Measurements from ENCODE around the gene MUC13. TPM values are rescaled to one million over a fixed set of nuclear protein-coding genes. Genes with fewer than 3 reads are reported as not detected.

Gene MUC13
- total RNA-seq, 1 donor from 2014 or later: 0.18 TPM

GRCh38 chr3:124915254-124915653 is 19.3 kb downstream of the MUC13 start:
- H3K27me3 ChIP-seq (ENCODE audit: low read depth): no peaks in the 10 kb centered on the region
- no peak overlapping the region for H3K27ac ChIP-seq
- H3K36me3 ChIP-seq: no peaks in the 10 kb centered on the region
- DNase-seq: no peak
- H3K4me1 ChIP-seq: no peaks in the 10 kb centered on the region
- H3K9me3 ChIP-seq: no peaks in the 10 kb centered on the region
- ATAC-seq: no peak
- intact Hi-C loops (cut with DNase I): no loop called here
- no peak overlapping the region for H3K4me3 ChIP-seq
- no peak for TF ChIP-seq CTCF (IDR thresholded peaks at IDR 0.05)

GRCh38 chr3:124907957-124908356 is 26.6 kb downstream of the MUC13 start:
- H3K36me3 ChIP-seq: no peaks in the 10 kb centered on the region
- H3K4me1 ChIP-seq: no peaks in the 10 kb centered on the region
- no peaks in the 10 kb centered on the region for H3K9me3 ChIP-seq
- intact Hi-C loops (cut with DNase I): no loop called here
- DNase-seq (no peak), ATAC-seq (no peak)
- H3K27me3 ChIP-seq (ENCODE audit: low read depth): no peaks in the 10 kb centered on the region
- no peak overlapping the region for H3K4me3 ChIP-seq
- no peak overlapping the region for H3K27ac ChIP-seq
- no peak for TF ChIP-seq CTCF (IDR thresholded peaks at IDR 0.05)

DNA sequence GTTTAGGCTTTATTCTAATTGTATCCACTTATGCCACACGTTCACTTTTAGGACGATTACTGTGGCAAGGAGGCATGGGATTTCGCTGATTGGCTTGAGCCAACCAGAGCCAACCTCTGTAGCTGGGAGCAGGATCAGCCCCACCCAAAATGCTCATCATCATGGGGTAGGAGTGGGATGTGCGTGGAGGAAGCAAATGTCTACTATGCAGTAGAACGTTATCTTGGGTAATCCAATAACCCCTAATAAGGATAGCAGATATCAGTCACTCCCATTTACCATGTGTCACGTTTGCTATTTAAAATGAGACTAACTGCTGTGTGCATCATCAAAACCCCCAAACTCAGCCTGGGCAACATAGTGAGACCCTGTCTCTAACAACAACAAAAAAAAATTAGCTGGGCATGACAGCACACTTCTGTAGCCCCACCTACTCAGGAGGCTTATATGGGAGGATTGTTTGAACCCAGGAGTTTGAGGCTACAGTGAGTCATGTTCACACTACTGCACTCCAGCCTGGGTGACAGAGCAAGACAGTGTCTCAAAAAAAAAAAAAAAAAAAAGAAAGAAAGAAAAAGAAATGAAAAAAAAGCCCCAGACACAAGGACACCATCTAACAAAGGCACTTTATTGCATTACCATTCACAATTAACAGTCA is 29.6 kb downstream of the MUC13 start:
- intact Hi-C loops (cut with DNase I): loop anchor here (5.0 kb wide), 1 partner anchor 143 kb away; no protein-coding TSS in a partner anchor
- Histone ChIP-seq H3K27me3 (ENCODE audit: low read depth) (no peaks in the 10 kb centered on the region), H3K4me3 (no peak overlapping the region), H3K9me3 (no peaks in the 10 kb centered on the region), H3K4me1 (peaks cover 8% of the 10 kb centered on the region), H3K27ac (no peak overlapping the region), H3K36me3 (no peaks in the 10 kb centered on the region)
- no peak for TF ChIP-seq CTCF (IDR thresholded peaks at IDR 0.05)
- DNase-seq: no peak
- no peak for ATAC-seq

GRCh38 chr3:124903896-124904834 is 30.4 kb downstream of the MUC13 start:
- Histone ChIP-seq H3K27me3 (ENCODE audit: low read depth) (no peaks in the 10 kb centered on the region), H3K4me1 (peaks cover 8% of the 10 kb centered on the region), H3K36me3 (no peaks in the 10 kb centered on the region), H3K4me3 (no peak overlapping the region), H3K27ac (no peak overlapping the region), H3K9me3 (no peaks in the 10 kb centered on the region)
- intact Hi-C loops (cut with DNase I): loop anchor here (5.0 kb wide), 1 partner anchor 142 kb away; no protein-coding TSS in a partner anchor
- DNase-seq (no peak), ATAC-seq (no peak)
- TF ChIP-seq CTCF (IDR thresholded peaks at IDR 0.05): no peak

DNA sequence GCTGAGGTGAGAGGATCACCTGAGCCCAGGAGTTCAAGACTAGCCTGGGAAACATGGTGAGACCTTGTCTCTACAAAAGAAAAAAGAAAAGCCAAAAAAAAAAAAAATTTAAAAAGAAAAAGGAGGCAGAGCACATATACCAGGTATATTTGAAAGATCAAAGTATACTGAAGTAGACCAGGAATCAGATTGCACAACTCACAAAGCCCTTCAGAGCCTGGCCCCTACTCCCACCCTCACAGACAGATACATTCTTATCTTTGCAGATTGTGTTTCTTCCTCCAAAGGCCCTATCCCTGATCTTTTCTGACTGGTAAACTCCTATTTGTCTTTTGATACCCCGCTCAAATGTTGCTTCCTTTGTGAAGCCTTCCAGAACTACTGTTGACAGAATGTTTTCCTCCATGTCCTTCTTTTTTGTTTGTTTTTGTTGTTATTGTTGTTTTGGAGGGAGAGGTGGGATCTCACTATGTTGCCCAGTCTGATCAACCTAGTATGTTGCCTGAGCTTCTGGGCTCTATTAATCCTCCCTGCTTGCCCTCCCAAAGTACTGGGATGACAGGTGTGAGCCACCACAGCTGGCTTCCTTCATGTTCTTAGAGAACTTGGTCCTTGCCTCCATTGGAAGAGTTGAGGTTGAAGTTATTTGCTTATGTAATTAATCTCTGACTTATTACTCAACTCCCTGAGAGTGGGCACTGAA is 37.6 kb downstream of the MUC13 start:
- no peak for DNase-seq
- Histone ChIP-seq H3K4me1 (peaks cover 8% of the 10 kb centered on the region), H3K36me3 (no peaks in the 10 kb centered on the region), H3K27me3 (ENCODE audit: low read depth) (no peaks in the 10 kb centered on the region), H3K4me3 (no peak overlapping the region), H3K27ac (no peak overlapping the region), H3K9me3 (no peaks in the 10 kb centered on the region)
- intact Hi-C loops (cut with DNase I): loop anchor here (5.0 kb wide), 1 partner anchor 125 kb away; no protein-coding TSS in a partner anchor
- no peak for ATAC-seq
- no peak for TF ChIP-seq CTCF (IDR thresholded peaks at IDR 0.05)

Measured in lower lobe of right lung (tissue), 2 donors.